GM21381 (cell line): ENCODE data around the gene WNT16.
"Not testable (repeated sequence)": the region's sequence is repeated elsewhere in the genome, so short reads cannot be mapped to it uniquely, and the experiment has no call there.

Experiments used
- ATAC-seq: cut with Tn5 transposase; IDR thresholded peaks from one replicate; pipeline ENCODE4 v1.9.1; 2021; ENCODE audit warnings: mild to moderate bottlenecking, moderate library complexity; ENCODE audit not compliant: unreplicated experiment

WNT16 gene

GRCh38 chr7:121305109-121305508, 23.7 kb upstream of the WNT16 start:
- no peak for ATAC-seq

DNA sequence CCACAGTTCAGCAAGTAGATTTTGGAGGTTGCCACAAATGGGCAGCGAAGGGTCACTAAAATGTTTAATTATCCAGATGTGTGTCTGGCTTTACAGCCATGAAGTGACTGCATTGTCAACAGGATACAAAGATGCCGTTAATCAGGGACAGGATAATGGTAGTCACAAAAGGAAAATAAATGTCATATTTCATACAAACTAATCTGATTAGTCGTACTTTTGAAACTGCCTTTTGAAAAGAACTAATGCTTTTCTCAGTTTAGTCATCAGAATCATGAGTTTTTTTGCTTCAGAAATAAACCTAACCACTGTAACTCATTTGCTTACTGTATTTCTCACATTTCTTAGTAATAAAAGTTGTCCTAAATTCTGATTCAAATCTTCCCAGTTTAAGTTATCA, 22.2 kb upstream of the WNT16 start:
- ATAC-seq, result no peak

DNA sequence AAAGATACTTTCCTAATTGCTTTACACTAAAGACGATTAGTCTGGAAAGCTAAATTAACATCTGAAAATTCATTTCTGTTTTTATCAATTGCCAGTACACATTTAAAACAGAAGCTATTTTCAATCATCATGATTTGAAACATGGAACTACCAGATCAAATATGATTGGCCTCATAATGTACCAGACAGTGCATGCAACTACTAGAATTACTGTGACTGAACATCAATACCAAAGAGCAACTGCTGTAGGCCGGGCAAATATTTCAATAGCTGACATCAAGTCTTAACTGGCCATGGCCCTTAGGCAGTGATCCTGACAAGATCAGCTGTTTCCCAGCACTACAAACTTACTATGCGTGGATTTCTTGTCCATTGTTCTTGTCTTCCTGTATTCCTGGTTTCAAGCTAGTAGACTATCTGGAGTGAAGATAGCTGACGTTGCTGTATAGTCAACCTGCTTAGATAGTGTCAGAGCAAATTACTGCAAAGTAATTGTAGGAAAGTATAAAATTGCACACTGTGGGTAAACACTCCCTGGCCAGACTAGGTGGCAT, 21.7 kb upstream of the WNT16 start:
- no peak for ATAC-seq

GRCh38 chr7:121313220-121313792, 15.5 kb upstream of the WNT16 start:
- ATAC-seq, result peak; percentile 1

- ATAC-seq, result peak; percentile 89
These were observed 14.8 kb upstream of the WNT16 start for GRCh38 chr7:121313793-121314676.

GRCh38 chr7:121315170-121315569, 13.6 kb upstream of the WNT16 start:
- not testable (repeated sequence) for ATAC-seq

- no peak for ATAC-seq
These were observed 6.3 kb upstream of the WNT16 start for GRCh38 chr7:121322460-121322859.

GRCh38 chr7:121323515-121324302, 5.1 kb upstream of the WNT16 start:
- no peak for ATAC-seq

DNA sequence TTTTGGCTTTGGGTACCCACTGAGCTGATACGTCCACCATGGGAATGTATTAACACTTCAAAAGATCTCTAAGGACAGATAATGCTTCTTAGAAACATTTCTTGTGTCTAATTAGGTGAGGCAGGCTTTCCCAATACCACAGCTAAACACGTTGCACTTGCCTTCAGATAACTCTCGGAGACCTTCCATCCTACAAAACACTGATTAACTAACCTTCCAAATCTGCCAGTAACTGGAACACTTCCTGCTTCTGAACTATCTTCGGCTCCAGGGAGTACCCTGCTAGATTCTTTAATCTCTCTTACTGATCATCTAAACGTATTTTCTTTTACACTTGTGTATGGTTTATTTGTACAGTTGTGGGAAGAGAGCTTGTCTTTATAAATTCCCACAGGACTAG, 1.1 kb upstream of the WNT16 start:
- no peak for ATAC-seq

GRCh38 chr7:121329191-121330052, 622 bp downstream of the WNT16 start:
- ATAC-seq, result peak; percentile 61

DNA sequence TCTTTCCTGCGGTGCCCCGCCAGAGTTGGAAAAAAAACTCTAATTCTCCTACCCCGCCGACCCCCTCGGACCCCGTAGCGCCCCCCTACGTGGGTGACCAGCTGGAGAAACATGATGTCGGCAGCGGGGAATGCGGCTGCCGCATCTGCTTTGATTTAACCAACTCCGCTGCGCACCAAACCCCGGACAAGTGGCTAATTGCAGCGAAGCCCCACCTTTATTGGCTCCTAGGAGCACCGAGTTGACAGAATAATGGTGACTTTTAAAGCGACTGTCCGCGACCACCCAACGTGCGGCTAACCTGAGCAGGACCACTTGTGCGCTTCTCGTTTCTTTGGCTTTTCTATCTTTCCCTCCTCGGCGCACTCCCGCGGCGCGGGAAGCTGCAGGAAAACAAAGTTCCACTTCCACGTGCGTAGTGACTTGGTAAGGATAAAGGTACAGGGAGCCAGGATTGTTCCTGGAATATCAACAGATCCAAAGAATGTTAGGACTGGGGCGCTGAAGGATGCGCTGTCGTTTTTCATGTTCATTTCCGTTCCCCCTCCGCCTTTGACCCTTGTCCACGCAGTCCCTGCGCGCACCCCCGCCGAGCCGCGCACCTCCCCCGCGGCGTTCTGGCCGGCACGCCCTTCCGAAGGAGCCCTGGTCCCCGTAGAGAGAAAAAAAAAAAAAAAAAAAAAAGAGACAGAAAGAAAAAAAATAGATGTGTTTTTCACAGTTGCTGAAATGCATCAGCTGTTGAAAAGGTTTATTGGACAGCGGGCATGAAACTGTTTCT, 1.4 kb downstream of the WNT16 start:
- ATAC-seq, result no peak

DNA sequence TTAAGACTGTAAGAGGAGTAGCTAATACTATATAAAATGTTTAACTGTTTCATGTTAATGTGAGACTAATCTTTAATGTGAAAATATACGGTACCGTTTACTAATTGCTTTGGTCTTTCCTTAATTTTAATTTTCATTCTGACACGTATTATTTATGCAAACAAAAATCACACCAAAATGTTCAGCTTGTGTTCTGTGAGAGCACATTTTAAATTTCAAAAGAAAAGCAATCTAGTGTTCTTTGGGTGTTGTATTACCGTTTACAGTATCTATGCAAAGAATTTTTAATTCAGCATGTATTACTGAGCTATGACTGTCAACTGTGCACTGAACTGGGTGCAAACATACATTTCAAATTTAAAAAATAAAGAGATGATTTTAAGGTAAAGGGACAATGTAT, 2.2 kb downstream of the WNT16 start:
- ATAC-seq, result no peak

DNA sequence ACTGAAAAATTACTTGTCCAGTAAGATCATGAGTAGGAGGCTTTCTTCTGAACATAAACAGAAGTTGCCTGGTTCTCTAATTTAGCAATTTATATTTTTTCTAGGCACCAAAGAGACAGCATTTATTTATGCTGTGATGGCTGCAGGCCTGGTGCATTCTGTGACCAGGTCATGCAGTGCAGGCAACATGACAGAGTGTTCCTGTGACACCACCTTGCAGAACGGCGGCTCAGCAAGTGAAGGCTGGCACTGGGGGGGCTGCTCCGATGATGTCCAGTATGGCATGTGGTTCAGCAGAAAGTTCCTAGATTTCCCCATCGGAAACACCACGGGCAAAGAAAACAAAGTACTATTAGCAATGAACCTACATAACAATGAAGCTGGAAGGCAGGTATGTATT, 2.8 kb downstream of the WNT16 start:
- no peak for ATAC-seq

DNA sequence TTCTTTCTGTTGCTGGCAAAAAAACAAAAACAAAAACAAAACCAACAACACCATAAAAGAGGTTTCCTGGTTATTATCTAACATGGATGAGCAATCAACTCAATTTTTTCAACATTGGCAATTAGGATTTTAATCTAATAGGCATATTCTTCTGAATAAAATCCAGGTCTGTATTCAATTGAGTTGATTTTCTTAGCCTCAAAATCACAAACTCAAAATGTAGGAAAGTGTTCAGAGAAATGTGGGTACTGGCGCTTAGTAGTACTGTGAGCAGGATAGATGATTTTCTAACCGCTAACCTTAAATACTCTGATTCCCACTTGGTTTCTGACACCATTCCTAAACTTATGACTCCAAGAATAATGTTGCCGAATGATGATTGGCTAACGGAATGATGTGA, 5.6 kb downstream of the WNT16 start:
- ATAC-seq, result no peak

DNA sequence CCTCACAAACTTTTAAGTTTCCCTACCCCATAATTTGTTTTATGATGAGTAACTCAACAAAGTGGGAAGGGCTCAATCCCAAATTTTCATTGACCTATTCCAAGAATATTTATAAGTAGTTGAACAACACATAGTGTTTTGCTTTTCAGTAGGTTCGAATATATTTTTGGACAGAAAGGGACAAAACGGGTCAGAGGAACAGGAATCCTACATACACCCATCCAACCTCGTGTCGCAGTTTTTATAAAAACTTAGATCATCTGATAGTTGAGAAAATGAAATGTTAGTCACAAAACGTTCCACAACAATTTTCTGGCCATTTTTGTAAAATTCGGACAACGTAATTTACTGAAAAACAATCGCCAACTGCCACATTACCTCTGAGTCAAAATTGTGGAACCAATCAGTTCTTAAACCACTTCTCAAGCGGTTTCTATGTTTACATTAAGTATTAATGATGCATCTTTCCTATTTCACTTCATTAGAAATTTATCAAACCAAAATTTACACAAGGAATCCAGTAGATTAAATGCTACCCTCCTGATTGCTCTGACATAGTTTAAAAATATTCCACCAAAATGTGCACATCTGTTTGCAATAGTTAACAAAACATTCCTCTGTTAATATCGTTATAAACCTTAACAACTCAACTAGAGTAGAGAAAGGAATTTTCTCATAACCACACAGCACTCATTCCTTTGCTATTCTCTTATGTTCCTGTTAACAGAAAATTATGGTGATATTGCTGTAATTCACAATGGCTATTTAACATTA, 6.3 kb downstream of the WNT16 start:
- ATAC-seq, result no peak

GRCh38 chr7:121336579-121336978, 7.8 kb downstream of the WNT16 start:
- ATAC-seq, result no peak

- ATAC-seq, result no peak
These were observed 8.6 kb downstream of the WNT16 start for GRCh38 chr7:121337398-121337797.

DNA sequence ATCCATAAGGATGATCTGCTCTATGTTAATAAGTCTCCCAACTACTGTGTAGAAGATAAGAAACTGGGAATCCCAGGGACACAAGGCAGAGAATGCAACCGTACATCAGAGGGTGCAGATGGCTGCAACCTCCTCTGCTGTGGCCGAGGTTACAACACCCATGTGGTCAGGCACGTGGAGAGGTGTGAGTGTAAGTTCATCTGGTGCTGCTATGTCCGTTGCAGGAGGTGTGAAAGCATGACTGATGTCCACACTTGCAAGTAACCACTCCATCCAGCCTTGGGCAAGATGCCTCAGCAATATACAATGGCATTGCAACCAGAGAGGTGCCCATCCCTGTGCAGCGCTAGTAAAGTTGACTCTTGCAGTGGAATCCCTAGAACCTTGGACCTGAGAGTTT, 10.3 kb downstream of the WNT16 start:
- peak; percentile 61 for ATAC-seq

- no peak for ATAC-seq
These were observed 13.1 kb downstream of the WNT16 start for GRCh38 chr7:121341933-121342332.
